Measurements from ENCODE around the gene CRELD1. TPM values are rescaled to one million over a fixed set of nuclear protein-coding genes. Genes with fewer than 3 reads are reported as not detected.
"Not testable (repeated sequence)": the region's sequence is repeated elsewhere in the genome, so short reads cannot be mapped to it uniquely, and the experiment has no call there.

The CRELD1 gene
- total and polyA plus RNA-seq, 4 donors = 12.6 to 31.1 (median 25.0) TPM

DNA sequence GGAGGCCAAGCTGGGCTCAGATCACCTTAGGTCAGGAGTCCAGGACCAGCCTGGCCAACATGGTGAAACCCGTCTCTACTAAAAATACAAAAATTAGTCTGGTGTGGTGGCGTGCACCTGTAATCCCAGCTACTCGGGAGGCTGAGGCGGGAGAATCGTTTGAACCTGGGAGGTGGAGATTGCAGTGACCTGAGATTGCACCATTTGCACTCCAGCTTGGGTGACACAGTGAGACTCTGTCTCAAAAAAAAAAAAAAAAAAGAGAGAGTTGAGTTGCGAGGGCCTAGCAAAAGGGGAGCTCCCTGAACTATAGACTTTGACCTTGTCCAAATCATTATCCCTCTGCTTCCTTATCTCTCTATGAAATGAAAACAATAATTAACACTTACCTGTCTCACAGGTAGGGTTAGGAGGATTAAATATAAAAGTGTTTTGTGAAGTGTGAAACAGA is 32.6 kb upstream of the CRELD1 start:
- not testable (repeated sequence) for H3K9ac ChIP-seq (ENCODE audit: low read depth in 1 of 2, low read length in 2 of 2); H3K9me3 ChIP-seq (ENCODE audit: control insufficient read depth in 4 of 4, low read length in 3 of 4); H3K36me3 ChIP-seq (ENCODE audit: control insufficient read depth in 4 of 4, insufficient read depth in 3 of 4, low read depth in 1 of 4, low read length in 3 of 4); H3K27me3 ChIP-seq (ENCODE audit: control insufficient read depth in 4 of 4, insufficient read depth in 4 of 4, low read length in 3 of 4); H3K4me3 ChIP-seq (ENCODE audit: low read depth in 1 of 3, low read length in 3 of 3); DNase-seq (ENCODE audit: low spot score)
- peak; percentile 63 for TF ChIP-seq HNF4G (IDR thresholded peaks at IDR 0.05)
- TF ChIP-seq JUND (IDR thresholded peaks at IDR 0.05) = peak in 1 of 2 donors; percentile 26
- TF ChIP-seq, protein P1, sequence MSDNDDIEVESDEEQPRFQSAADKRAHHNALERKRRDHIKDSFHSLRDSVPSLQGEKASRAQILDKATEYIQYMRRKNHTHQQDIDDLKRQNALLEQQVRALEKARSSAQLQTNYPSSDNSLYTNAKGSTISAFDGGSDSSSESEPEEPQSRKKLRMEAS (IDR thresholded peaks at IDR 0.05) = peak; percentile 17
- TF ChIP-seq YY1 (IDR thresholded peaks at IDR 0.05) = peak; percentile 47
- TF ChIP-seq HNF4A (conservative IDR thresholded peaks at IDR 0.05) = peak; percentile 82 to 92
- peak; percentile 80 for TF ChIP-seq SP1 (IDR thresholded peaks at IDR 0.05)
- peak; percentile 76 to 78 for TF ChIP-seq RXRA (IDR thresholded peaks at IDR 0.05)
- TF ChIP-seq NR2F2 (IDR thresholded peaks at IDR 0.05) = peak; percentile 69
- Histone ChIP-seq H3K4me1 (ENCODE audit: control insufficient read depth in 4 of 4, insufficient read depth in 4 of 4, low read length in 3 of 4) (peaks cover 18 to 52% (median 42%) of the 10 kb centered on the region in 4 donors), H3K27ac (ENCODE audit: low read depth in 1 of 2, low read length in 2 of 2) (peak overlapping the region in 1 of 2 donors; percentile 13)
- WGBS = 39% methylated on average over 6 of the region's 6 CpGs

GRCh38 chr3:9901967-9902366 is 31.7 kb upstream of the CRELD1 start:
- DNase-seq (ENCODE audit: low spot score) = no peak
- H3K27me3 ChIP-seq (ENCODE audit: control insufficient read depth in 4 of 4, insufficient read depth in 4 of 4, low read length in 3 of 4) = no peaks in the 10 kb centered on the region
- H3K4me1 ChIP-seq (ENCODE audit: control insufficient read depth in 4 of 4, insufficient read depth in 4 of 4, low read length in 3 of 4) = peaks cover 15 to 45% (median 40%) of the 10 kb centered on the region in 4 donors
- H3K36me3 ChIP-seq (ENCODE audit: control insufficient read depth in 4 of 4, insufficient read depth in 3 of 4, low read depth in 1 of 4, low read length in 3 of 4) = no peaks in the 10 kb centered on the region
- H3K9me3 ChIP-seq (ENCODE audit: control insufficient read depth in 4 of 4, low read length in 3 of 4) = no peaks in the 10 kb centered on the region
- TF ChIP-seq JUND (IDR thresholded peaks at IDR 0.05) (no peak), NR2F2 (IDR thresholded peaks at IDR 0.05) (no peak), HNF4G (IDR thresholded peaks at IDR 0.05) (no peak), TAF1 (conservative IDR thresholded peaks at IDR 0.05) (no peak)
- no peak overlapping the region for H3K4me3 ChIP-seq (ENCODE audit: low read depth in 1 of 3, low read length in 3 of 3)
- no peak overlapping the region for H3K27ac ChIP-seq (ENCODE audit: low read depth in 1 of 2, low read length in 2 of 2)
- no peak overlapping the region for H3K9ac ChIP-seq (ENCODE audit: low read depth in 1 of 2, low read length in 2 of 2)
- WGBS = 72% methylated on average over 5 of the region's 5 CpGs

DNA sequence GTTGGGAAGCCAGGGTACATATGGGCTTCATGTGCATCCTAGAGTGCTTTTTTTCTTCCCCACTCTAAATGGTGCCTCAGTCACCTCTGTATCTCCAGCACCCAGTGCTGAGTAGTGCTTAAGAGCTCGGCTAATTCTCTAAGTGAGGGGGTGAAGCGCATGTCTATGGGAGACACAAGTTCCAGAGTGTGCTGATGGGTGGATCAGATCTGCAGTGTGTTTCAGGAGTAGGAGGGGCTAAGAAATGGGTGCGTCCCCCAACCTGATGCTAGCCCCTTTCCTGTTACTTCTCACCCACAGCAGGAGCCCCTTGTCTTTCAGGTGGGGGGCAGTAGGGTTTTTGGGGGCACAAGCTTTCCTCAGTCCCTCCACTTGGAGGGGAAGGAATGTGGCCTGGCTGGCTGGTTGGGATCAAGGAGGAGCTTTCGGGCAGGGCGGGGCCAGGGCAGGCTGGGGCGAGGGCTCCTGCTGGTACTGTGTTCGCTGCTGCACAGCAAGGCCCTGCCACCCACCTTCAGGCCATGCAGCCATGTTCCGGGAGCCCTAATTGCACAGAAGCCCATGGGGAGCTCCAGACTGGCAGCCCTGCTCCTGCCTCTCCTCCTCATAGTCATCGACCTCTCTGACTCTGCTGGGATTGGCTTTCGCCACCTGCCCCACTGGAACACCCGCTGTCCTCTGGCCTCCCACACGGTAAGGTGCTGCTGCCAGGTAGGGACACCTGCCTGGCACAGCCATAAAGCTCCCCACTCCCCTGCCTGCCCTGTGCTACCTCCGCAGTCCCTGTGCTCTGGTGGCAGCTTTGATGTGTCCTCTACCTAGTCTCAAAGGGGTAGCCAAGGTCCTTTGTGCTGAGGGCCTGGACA is 31.0 kb upstream of the CRELD1 start, which contains the start of gene IL17RE:
TSS of gene IL17RE (plus strand) at position 477 of the 866 bp plus-strand sequence. CDS start at position 562, 85 bp downstream.
- Histone ChIP-seq H3K4me1 (ENCODE audit: control insufficient read depth in 4 of 4, insufficient read depth in 4 of 4, low read length in 3 of 4) (peaks cover 14 to 41% (median 37%) of the 10 kb centered on the region in 4 donors), H3K27ac (ENCODE audit: low read depth in 1 of 2, low read length in 2 of 2) (peak within 1 kb of the TSS; percentile 9 to 26), H3K4me3 (ENCODE audit: low read depth in 1 of 3, low read length in 3 of 3) (no peak within 1 kb of the TSS), H3K36me3 (ENCODE audit: control insufficient read depth in 4 of 4, insufficient read depth in 3 of 4, low read depth in 1 of 4, low read length in 3 of 4) (no peaks in the 10 kb centered on the region), H3K9me3 (ENCODE audit: control insufficient read depth in 4 of 4, low read length in 3 of 4) (no peaks in the 10 kb centered on the region), H3K27me3 (ENCODE audit: control insufficient read depth in 4 of 4, insufficient read depth in 4 of 4, low read length in 3 of 4) (no peaks in the 10 kb centered on the region), H3K9ac (ENCODE audit: low read depth in 1 of 2, low read length in 2 of 2) (no peak within 1 kb of the TSS)
- TF ChIP-seq CTCF (IDR thresholded peaks at IDR 0.05; ENCODE audit: low read depth, low read length, missing input control) = no peak
- TF ChIP-seq, protein P1 (IDR thresholded peaks at IDR 0.05) = no peak
- no peak for TF ChIP-seq FOXA2 (IDR thresholded peaks at IDR 0.05)
- no peak for TF ChIP-seq TAF1 (conservative IDR thresholded peaks at IDR 0.05)
- no peak for TF ChIP-seq NR2F2 (IDR thresholded peaks at IDR 0.05)
- TF ChIP-seq YY1 (IDR thresholded peaks at IDR 0.05) = no peak
- TF ChIP-seq, protein P2, sequence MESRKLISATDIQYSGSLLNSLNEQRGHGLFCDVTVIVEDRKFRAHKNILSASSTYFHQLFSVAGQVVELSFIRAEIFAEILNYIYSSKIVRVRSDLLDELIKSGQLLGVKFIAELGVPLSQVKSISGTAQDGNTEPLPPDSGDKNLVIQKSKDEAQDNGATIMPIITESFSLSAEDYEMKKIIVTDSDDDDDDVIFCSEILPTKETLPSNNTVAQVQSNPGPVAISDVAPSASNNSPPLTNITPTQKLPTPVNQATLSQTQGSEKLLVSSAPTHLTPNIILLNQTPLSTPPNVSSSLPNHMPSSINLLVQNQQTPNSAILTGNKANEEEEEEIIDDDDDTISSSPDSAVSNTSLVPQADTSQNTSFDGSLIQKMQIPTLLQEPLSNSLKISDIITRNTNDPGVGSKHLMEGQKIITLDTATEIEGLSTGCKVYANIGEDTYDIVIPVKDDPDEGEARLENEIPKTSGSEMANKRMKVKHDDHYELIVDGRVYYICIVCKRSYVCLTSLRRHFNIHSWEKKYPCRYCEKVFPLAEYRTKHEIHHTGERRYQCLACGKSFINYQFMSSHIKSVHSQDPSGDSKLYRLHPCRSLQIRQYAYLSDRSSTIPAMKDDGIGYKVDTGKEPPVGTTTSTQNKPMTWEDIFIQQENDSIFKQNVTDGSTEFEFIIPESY (IDR thresholded peaks at IDR 0.05) = no peak
- peak in 1 of 2 donors; percentile 41 for TF ChIP-seq HNF4A (conservative IDR thresholded peaks at IDR 0.05)
- no peak for TF ChIP-seq RAD21 (IDR thresholded peaks at IDR 0.05)
- no peak for TF ChIP-seq GABPA (IDR thresholded peaks at IDR 0.05 in 1 of 2, conservative IDR thresholded peaks at IDR 0.05 in 1 of 2)
- TF ChIP-seq SP1 (IDR thresholded peaks at IDR 0.05) = no peak
- no peak for TF ChIP-seq HNF4G (IDR thresholded peaks at IDR 0.05)
- TF ChIP-seq, protein P3, sequence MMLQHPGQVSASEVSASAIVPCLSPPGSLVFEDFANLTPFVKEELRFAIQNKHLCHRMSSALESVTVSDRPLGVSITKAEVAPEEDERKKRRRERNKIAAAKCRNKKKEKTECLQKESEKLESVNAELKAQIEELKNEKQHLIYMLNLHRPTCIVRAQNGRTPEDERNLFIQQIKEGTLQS (IDR thresholded peaks at IDR 0.05) = no peak
- no peak for TF ChIP-seq JUND (IDR thresholded peaks at IDR 0.05)
- peak in 1 of 2 donors; percentile 8 for TF ChIP-seq RXRA (IDR thresholded peaks at IDR 0.05)
- no peak for TF ChIP-seq EGR1 (IDR thresholded peaks at IDR 0.05; ENCODE audit: low read depth in 2 of 2)
- no peak for TF ChIP-seq REST (IDR thresholded peaks at IDR 0.05)
- TF ChIP-seq FOXA1 (IDR thresholded peaks at IDR 0.05) = no peak
- no peak for DNase-seq (ENCODE audit: low spot score)
- 45% methylated on average over 13 of the region's 13 CpGs for WGBS

All from liver (tissue), 9 donors.